Measurements from ENCODE around the gene SVOP.
"Not testable (repeated sequence)": the region's sequence is repeated elsewhere in the genome, so short reads cannot be mapped to it uniquely, and the experiment has no call there.

SVOP gene

DNA sequence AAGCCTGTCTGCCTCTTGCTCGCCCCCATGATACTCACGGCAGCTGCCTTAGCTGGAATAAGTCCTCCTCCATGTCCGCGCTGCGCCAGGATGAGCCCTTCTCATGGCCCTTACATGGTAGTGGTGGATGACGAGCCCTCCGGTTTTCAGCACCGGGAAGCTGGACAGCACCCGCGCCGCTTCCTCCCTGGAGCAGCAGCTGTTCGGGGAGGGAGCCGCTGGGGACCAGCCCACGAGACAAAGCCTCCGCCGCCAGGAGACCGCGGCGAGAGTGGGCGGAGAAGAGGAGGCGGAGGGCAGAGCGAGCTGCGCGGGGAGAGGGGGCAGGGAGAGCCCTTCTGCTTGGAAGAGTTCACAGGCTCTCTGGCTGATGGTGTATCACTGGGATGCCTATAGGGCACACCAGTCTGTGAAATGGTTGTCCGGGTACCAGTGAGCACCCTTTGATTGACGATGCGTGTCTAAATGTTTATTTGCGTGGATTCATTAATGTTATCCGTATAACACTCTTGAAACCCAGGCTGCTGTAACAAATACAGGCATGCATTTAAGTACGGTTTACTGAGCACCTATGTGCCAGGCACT, at the start of gene SVOP:
TSS of gene SVOP (minus strand) at position 273 of the 585 bp plus-strand sequence. CDS start at position 73, 200 bp downstream.
- peak; percentile 80 for DNase-seq (ENCODE audit: low read depth)

DNA sequence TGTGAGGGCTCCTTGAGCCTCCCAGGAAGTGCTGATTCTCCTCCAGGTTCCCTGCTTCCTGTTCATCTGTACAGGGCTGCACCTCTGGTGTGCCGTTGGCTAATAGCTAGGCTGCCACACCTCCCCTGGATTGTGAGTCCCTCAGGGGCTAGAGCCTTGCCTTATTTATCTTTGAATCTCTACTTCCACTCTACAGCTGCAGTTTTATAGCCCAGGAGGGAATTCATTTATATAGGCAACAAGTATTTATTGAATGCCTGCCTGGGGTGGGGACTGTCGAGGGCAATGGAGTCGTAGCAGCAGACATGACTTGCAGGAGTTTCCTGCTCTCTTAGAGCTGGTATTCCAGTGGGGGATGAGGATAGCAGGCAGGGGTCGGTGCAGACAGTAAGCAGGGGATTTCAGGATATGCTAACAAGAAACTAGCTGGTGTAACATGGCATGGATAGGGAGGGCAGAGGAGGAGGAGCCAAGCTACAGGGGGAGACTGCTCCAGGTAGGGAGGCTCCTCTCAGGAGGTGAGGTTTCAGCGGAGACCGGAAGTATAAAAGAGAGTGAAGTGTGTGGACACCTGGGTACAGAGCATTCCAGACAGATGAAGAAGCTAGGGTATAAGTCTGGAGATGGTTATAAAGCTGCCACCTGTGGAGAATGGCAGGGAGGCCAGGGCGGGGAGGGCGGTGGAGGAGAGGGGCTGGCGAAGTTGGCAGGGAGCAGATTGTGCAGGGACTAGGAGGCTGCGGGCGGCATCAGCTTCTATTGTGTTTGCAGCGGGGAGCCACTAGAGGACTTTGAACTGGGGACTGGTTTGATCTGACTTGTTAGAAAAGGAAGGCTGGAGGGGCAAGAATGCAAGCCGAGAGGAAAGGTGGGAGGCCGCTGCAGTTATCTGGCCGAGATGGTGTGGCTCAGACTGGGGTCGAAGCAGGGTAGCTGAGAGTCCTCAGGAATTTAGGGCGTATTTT, 48.7 kb upstream of the SVOP start:
- DNase-seq (ENCODE audit: low read depth), result no peak

- DNase-seq (ENCODE audit: low read depth), result no peak
Observed at GRCh38 chr12:109065853-109066193, 45.0 kb upstream of the SVOP start.

GRCh38 chr12:109065154-109065852, 44.4 kb upstream of the SVOP start:
- DNase-seq (ENCODE audit: low read depth), result no peak

GRCh38 chr12:109064143-109064542, 43.3 kb upstream of the SVOP start:
- no peak for DNase-seq (ENCODE audit: low read depth)

DNA sequence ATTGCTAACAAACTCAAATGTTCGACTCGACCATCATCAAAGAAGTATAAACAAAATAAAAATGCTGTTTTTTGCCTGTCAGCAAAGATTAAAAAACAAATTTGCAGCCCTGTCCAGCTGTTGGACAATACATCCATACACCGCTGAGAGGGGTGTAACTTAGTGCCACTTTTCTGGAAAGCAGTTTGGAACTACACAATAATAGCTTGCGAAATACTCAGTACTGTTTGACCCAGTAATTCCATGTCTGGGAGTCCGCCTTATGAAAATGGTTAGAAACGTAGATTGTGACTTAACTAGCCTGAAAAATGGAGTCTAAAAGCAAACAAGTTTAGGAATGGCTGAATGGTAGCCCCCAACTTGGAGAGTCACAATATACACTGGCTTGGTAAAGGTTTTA, 37.9 kb upstream of the SVOP start:
- DNase-seq (ENCODE audit: low read depth), result no peak

DNA sequence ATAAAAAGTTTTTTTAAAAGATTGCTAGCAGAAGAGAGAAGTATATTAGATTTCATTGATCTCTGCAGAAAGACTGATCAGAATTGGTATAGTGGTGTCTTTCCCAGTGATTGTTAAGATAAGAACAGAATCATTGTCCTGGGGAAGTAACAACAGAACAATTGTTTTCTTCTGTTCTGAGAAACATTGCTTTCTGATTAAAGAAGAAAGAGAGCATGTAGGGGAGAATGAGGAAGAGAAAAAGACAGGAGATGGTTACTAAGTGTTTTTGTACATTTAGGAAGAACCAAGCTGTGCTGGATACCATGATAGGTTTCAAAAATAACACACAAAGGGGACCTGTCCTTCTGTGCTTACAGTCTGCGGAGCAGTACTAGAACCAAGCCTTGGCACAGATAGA, 36.5 kb upstream of the SVOP start:
- DNase-seq (ENCODE audit: low read depth), result no peak

GRCh38 chr12:109056891-109057290, 36.0 kb upstream of the SVOP start:
- no peak for DNase-seq (ENCODE audit: low read depth)

DNA sequence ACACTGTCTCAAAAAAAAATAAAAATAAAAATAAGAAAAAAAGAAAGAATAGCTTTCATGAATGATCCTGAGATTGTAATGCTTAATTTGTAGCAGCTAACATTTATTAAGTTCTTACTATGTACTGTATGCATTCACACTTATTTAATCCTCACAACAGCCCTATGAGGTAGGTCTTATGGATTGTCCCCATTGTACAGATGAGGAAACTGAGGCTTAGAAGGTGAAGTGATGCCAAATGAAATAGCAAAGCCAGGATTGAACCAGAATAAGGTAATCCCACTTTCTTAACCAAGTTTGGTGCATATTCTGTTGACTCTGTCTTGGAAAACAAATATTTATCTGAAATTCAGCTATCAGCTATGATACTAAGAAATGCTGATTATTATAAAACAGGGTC, 33.7 kb upstream of the SVOP start:
- DNase-seq (ENCODE audit: low read depth), result no peak

GRCh38 chr12:109054124-109054513, 33.3 kb upstream of the SVOP start:
- not testable (repeated sequence) for DNase-seq (ENCODE audit: low read depth)

- no peak for DNase-seq (ENCODE audit: low read depth)
Observed at GRCh38 chr12:109053382-109054123, 32.7 kb upstream of the SVOP start.

DNA sequence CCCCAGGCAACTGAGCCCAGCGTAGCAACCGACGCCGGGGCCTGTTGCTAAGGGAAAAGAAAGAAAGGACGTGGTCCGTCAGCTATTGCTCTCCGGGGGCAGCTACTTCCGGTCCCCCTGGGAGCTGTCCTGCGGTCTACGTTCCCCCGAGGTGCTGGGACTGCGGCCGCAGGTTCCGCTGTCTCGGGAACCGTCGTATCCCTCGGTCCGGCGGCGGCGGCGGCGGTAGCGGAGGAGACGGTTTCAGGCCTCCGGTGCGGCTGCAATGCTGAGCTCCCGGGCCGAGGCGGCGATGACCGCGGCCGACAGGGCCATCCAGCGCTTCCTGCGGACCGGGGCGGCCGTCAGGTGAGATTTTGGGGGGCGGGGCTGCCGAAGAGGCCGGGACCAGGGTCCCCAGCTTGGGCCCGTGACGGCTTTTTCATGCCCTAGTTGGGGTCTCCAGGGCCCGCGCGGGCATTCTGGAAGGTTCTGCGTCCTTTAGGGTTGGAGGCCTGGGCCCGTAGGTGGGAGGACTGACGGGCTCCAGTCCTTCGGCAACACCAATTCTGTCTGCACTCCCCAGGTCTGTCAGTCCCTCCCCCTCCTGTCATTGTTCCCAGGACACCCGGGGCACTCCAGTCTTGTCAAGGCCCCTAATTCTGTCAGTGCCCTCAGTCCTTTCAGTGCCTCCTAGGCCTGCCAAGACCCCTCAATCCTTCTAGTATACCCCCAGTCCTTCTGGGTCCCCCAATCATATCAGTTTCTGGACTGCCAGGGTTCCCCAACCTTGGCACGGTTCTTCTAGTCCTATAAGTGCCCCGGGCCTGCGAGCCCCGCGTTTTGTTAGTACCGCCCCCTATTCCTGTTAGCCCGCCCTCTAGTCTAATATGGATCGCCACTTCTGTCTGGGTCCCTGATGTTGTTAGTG, 31.8 kb upstream of the SVOP start, which contains the start of gene USP30:
TSS of gene USP30 (plus strand) at position 163 of the 910 bp plus-strand sequence. CDS start at position 266, 103 bp downstream.
- peak; percentile 83 for DNase-seq (ENCODE audit: low read depth)

- no peak for DNase-seq (ENCODE audit: low read depth)
Observed at GRCh38 chr12:109052097-109052413, 31.2 kb upstream of the SVOP start.

DNA sequence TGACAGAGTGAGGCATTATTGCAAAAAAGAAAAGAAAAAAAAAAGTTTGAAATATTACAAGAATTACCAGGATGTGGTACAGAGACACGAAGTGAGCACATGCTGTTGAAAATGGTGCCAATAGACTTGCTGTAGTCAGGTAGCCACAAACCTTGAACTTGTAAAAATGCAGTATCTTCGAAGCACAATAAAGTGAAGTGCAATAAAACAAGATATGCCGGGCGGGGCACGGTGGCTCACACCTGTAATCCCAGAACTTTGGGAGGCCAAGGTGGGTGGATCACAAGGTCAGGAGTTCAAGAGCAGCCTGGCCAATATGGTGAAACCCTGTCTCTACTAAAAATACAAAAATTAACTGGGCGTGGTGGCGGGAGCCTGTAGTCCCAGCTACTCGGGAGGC, 28.9 kb upstream of the SVOP start:
- DNase-seq (ENCODE audit: low read depth), result not testable (repeated sequence)

GRCh38 chr12:109048706-109049105, 27.8 kb upstream of the SVOP start:
- DNase-seq (ENCODE audit: low read depth), result not testable (repeated sequence)

DNA sequence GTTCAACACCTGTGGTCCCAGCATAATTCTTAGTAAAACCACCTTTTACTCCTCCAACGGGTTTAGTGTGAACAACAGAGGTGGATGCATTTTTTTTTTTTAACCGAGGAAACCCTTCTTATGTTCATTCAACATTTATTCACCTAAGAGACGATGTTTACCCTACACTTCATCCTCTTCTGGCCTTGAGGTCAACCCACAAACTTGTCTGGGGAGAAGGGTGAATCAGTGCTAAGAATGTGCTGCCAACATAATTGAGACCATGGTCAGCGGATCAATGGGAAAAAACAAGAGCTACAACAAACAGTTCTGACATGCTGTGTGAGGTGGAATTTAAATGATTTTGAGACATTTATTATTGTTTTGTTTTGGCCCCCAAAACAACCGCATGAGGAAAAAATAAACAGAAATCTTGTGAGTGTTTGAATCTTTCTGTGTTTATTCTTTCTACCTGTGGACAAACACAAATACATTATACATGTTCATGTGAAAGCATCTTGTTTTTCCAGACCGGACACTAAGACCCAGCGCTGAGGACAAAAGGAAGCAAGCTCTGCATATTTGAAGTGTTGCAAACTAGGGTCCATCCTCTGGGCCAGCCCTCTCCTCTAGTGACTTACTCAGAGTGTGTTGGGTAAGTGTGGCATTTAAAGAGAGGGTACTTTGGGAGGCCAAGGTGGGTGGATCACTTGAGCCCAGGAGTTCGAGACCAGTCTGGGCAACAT, 26.4 kb upstream of the SVOP start:
- DNase-seq (ENCODE audit: low read depth), result peak; percentile 55

DNA sequence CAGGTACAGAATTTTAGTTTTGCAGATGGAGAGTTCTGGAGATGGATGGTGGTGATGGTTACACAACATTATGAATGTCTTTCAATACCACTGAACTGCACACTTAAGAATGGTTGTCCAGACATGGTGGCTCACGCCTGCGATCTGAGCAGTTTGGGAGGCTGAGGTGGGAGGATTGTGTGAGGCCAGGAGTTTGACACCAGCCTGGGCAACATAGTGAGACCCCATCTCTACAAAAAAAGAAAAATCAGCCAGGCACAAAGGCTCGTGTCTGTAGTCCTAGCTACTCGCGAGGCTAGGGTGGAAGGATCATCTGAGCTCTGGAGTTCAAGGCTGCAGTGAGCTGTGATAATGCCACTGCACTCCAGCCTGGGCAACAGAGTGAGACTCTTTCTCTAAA, 23.4 kb upstream of the SVOP start:
- no peak for DNase-seq (ENCODE audit: low read depth)

DNA sequence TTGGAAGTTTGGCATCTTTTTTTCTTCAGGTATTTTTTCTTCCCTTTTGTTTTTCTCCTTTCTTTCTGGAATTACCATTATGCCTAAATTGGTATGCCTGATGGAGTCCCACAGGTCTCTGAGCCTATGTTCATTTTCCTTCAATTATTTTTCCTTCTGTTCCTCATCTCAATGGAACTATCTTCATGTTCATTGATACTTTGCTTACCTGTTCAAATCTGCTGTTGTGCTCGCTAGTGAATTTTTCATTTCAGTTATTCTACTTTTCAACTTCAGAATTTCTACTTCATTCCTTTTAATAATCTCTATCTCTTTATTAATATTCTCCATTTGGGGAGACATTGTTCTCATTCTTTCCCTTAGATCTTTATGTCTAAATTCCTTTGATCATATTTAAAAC, 16.1 kb upstream of the SVOP start:
- DNase-seq (ENCODE audit: low read depth), result no peak

- no peak for DNase-seq (ENCODE audit: low read depth)
Observed at GRCh38 chr12:109033239-109034196, 12.7 kb upstream of the SVOP start.
